Measurements from ENCODE around the gene PTP4A1.

- TF ChIP-seq POLR2AphosphoS5 (IDR thresholded peaks at IDR 0.05; ENCODE audit: low read depth, low read length) = no peak
- no peak for TF ChIP-seq CTCF (IDR thresholded peaks at IDR 0.05 in 2 of 3, conservative IDR thresholded peaks at IDR 0.05 in 1 of 3; ENCODE audit: borderline replicate concordance in 1 of 3, insufficient read depth in 1 of 3, low read depth in 2 of 3, low read length in 2 of 3)
- TF ChIP-seq CEBPB (IDR thresholded peaks at IDR 0.05; ENCODE audit: low read depth) = no peak
- TF ChIP-seq ZBTB33 (IDR thresholded peaks at IDR 0.05; ENCODE audit: extremely low read depth, insufficient replicate concordance, low read length) = no peak
These were observed 27.0 kb downstream of the PTP4A1 start for GRCh38 chr6:63599243-63599642.
